ENCODE results near the gene ALPI.

ALPI gene

DNA sequence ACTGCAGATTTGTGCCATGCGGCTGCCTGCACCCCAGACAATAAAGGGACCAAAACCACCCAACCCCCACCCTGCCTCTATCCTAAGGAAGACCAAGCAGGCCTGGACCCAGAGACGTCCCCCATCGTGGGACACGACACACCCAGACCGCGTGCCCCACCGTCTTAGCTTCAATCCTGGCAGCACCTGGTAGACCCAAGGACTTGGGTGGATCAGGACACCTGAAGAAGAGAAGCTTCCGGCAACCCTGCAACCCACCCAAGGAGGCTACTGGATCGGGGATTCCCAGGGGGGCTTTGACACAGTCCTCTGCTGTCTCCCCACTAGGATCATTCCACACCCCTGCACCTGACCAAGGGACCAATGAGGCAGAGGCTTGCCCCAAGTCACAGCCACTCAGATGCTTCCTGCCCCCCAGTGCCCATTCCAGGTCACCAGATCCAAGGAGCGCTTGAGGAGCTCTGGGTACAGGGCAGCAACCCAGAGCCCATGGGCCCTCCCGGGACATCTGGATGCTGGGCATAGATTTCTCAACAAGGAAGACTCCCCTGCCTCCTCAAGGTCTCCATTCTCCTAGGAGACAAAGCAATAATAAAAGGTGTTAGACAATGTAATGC lies 3.6 kb downstream of the ALPI start:
- DNase-seq (ENCODE audit: low read depth in 2 of 2, low spot score in 1 of 2), result no peak

DNA sequence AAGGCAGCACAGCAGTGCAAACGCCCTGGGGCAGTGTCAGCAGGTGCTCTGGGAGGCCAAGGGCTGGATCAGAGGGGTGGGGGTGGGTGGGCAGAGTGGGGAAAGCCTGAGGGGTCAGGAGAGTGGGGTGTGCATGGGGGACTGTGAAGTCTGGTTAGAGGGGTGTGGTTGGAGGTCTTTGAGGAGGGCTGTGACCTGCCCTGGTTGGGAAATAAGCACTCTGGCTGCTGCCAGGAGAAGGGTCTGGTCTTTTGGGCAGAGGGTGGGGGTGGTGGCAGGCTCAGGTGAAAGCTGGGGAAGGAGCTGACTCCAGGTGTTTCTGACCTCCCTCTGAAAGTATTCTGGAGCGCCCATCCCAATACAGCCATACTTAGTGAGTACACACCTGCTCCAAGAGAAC lies 4.2 kb downstream of the ALPI start:
- DNase-seq (ENCODE audit: low read depth in 2 of 2, low spot score in 1 of 2), result no peak

DNA sequence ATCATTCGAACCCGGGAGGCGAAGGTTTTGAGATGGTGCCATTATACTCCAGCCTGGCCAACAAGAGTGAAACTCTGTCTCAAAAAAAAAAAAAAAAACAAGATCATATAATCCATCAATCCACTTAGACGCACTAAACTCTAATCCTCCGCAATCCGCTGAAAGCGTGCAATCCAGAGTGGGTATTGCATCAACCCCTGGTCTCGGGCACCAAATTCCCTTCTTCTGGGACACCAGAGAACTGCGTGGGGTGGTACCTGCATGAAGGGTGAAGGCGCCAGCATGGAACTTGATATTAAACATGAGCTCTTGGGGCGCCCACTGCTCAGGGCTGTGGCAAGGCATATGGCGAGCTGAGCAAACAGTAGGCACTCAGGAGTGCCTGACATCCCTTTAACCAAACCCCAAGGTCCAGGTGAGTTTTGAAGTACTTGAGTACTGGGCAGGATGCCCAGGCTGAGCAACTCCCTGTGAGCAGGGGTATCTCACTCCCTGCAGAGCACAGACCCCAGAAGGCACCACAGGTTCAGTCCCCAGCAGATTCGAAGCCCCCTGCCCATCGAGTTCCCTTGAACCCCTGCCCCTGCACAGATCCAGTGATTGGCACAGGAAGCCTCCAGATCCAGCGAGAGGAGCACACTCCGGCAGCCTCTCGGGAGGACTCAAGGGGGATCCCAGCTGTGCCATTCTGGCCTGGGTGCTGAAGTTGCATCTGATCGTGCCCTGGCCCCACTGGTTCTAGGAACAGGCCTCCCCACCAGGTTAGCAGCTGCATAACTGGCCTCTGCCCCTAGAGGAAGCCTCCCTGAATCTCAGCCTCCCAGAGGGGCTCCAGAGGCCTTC lies 8.0 kb downstream of the ALPI start:
- DNase-seq (ENCODE audit: low read depth in 2 of 2, low spot score in 1 of 2), result no peak

DNA sequence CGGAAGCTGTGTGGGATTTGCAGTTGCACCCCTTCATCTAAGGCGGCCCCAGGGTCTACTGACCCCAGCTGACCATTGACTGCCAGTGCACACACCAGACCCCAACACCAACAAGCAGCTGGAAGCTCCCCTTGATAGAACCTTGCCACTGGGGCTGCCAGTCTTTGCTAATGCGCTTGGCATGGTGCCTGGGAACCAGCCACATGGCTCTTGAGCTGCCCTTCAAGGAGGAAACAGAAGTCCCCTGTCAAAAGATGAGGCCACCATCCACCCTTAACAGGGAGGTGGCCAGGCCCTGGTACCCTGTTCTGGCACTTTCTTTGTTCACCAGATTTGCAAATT lies 8.6 kb downstream of the ALPI start:
- DNase-seq (ENCODE audit: low read depth in 2 of 2, low spot score in 1 of 2), result no peak

DNA sequence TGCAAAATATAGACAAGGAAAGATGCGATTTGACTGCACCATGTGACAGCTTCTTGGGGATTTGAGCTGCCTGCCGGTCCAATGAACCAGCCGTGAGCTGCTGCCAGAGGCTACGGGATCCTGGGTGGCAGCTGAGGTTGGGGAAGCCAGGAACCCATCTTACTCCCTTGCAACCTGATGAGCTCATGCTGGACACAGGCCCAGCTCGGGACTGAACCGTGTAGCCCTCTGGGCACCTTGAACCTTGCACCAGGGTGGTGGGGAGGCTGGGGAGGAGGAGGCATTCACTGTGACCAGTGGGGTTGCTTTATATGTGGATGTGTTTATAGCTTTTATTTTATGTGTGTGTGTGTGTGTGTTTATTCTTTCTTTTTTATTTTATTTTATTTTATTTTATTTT lies 9.1 kb downstream of the ALPI start:
- no peak for DNase-seq (ENCODE audit: low read depth in 2 of 2, low spot score in 1 of 2)

DNA sequence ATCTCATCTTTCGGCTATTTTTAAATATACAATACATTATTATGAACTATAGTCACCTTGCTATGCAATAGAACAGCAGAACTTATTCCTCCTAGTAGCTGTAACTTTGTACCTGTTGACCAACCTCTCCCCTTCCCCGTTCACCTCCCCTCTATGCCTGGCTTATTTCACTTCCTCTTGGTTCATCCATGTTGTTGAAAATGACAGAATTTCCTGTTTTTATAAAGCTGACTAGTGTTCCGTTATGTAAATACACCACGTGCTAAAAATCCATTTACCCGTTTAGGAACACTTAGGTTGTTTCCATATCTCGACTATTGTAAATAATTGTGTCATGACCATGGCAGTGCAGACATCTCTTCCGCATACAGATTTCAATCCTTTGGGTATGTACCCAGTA lies 10.3 kb downstream of the ALPI start:
- DNase-seq (ENCODE audit: low read depth in 2 of 2, low spot score in 1 of 2), result no peak

DNA sequence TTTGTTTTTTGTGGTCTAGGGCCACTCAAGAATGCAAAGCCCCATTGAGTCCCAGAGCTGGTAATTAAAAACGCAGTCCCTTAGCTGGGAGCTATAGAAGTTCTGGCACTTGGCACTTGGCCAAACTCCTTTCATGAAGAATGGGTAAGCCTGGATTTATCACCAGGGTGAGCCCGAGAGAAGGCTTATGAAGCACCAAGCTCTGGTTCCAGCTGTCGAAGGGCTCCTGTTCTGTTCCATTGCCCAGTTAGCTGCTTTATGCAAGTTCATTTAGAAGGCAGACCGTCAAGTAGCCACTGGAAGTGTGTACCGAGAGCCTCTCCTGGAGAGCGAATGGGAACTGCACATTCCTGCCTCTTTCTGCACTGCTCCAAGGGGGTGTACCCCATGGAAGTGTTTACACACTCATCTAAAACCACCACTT lies 17.5 kb downstream of the ALPI start:
- no peak for DNase-seq (ENCODE audit: low read depth in 2 of 2, low spot score in 1 of 2)

DNA sequence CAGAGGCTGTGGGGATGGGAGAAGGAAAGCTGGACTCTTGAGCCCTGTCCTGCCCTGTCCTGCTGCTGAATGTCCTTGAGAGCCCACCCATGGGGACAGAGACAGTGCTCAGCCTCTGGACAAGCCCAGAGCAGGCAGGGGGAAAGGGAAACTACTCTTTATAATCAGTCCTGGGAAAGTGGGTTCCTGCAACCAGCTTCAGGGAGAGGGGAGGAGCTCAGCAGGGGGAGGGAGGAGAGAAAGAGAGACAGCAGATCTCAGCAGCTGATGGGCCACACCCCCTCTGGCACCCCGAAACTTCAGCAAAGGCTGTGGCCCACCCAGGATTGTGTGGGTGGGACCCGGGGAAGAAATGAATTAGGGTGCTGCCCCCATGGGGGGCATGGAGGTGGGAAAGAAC lies 20.1 kb downstream of the ALPI start:
- no peak for DNase-seq (ENCODE audit: low read depth in 2 of 2, low spot score in 1 of 2)

DNA sequence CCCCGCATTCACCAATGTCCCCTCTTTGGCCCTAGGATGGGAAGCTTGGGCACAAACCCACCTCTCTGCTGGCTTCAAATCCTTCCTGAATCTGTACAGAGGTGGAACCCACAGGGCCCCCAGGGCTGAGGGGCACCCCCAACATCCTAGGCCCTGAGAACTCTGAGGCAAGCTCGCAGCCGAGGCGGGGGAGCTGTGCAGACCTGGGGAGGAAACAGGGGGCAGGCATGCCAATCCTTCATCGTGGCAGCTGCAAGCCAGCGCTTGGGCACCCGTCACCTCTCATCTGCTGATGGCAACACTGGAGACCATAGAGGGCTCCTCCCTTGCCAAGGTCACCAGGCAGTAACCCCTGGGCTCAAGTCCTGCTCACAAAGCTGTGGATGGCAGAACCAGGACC lies 20.8 kb downstream of the ALPI start:
- no peak for DNase-seq (ENCODE audit: low read depth in 2 of 2, low spot score in 1 of 2)

DNA sequence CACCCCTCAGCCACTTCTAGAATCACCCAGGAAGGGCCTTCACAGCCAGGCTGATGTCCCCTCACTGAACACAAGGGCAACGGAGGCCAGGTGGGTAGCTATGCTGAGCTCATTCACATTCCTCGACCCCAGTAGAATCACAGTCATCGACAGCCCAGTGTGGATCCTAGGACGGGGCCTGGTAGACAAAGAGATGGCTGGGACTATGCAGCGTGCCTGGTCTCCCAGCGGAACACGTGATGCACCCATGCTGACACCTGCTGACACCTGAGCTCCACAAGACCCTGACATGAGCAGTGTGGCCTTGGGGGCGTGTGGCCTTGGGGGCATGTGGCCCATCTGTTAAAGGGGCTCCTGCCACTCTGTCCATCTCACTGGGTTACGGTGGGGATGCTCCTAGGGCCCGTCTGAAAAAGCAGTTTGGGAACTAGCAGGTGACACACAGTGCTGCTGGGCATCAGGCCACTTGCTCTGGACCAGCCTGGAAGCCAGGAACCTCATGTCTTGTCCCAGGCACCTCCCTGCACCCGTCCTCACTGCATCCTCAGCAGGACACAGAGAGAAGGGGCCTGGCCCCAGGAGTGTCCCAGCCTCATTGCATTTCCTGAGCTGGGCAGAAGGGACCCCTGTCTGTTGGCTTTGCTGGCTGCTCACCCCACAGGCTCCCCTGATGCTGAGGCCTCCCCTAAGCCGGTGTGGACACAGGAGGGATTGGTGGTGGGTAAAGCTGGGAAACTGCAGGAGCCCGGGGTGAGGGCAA lies 22.0 kb downstream of the ALPI start:
- DNase-seq (ENCODE audit: low read depth in 2 of 2, low spot score in 1 of 2), result no peak

DNA sequence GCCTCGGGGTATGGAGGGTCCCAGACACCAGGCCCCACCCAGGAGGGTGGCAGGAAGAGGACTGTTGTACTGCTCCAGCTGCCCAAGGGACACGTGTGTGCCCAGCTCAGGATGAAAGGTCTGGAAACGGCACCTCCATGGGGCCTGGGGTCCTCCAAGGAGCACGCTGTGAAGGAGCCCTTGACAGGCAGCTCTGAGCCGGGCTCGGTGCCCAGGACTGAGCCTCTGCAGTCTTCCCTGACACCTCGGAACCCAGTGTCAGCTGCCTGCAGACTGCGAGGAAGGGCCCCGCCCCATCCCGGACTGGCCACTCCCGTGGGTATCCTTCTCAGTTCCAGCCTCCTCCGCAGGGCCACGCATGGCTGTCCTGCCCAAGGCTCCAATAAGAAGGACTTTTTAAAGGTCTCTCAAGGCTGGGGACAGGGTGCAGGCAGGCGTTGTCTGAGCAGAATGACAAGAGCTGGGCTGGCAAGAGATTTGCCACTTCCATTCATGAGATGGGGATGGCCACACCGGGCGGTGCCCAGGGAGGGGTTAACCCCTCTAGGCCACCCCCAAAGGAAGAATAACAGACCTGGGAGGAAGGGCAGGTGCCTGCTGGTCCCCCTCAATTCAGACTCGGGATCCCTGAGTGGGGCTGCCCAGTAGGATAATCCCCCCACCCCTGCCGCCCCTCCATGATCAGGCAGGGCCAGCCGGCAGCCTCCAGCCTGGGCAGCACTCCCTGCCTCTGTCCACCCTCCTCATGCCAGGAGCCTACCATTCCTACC lies 22.8 kb downstream of the ALPI start:
- DNase-seq (ENCODE audit: low read depth in 2 of 2, low spot score in 1 of 2), result no peak

DNA sequence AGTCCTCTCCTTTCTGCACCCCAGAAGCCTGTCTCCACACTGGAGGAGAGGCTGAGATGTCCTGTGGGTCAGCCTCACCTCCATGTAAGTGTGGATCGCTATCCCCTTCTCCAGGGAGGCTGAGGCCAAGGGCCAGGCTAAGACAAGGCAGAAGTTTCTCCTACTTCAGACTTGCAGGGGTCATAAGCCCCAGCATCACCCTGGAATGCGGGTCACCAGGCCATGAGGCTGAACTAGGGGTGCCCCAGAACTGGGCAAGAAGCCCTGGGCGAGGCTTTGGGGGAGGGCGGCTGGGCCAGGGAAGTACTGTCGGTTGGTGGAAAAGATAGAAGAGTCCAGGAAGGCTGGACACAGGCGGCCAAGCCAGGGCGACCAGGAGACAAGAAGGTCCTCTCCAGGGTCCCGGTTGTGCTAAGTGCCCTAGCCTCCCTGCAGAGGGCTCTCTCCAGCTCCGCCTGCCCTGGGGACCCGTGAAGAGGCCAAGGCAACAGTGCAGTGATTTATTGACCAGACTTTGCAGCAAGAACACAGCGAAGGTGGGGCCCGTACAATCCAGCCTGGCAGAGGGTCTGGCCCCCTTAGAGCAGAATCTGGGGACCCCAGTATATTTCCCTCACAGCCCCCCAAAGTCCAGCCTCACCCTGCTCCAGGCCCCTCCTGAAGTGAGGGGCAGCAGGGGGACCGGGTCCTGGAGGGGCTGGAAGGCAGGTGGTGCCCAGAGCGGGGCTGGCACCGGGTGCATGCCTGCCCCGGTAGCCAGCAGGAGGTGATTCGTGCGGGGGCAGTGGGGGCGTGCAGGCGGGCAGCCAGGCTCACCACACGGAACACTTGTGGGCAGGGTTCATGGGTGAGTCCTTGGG lies 23.6 kb downstream of the ALPI start:
- DNase-seq (ENCODE audit: low read depth in 2 of 2, low spot score in 1 of 2), result no peak

DNA sequence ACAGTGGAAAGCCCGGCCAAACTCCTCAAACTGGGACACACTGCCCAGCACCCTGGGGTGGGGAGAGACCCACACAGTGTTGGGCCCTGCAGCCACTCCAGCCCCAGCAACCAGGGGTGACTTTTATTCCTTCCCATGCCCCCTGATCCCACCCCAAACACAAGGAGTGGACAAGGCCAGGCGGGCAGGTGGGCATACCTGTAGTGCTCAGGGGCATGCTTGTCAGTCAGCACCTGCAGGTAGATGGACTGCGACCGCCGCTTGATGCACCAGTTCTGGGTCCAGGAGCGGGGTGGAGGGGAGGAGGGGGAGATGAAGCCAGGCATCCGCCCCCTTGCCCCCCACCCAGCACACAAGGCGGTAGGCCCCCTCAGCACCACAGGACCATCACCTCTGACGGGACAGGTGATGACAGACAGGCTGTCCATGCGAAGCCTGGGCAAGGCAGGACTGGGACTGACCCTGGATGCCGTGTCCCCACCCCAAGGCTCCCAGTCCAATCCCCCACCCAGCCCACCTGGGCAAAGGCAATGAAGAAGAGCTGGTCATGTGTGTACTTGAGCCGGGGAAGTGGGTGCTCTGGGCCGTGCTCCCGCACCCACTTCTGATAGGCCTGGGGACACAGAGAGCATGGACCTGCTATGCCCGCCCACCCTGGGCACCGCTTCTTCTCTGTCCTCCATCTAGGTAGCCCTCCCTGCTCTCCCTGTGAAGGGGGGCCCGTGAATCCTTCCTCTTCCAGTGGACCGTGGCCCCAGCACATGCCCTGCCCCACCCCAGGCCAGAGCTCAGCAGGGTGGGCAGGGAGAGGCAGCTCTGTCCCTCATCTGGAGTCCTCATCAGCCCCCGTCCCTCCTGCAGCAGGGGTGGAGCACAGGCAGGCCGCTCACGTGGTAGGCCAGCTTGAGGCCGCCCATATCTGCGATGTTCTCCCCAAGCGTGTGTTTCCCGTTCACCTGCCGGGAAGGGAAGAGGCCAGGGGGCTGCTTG lies 24.5 kb downstream of the ALPI start:
- no peak for DNase-seq (ENCODE audit: low read depth in 2 of 2, low spot score in 1 of 2)

DNA sequence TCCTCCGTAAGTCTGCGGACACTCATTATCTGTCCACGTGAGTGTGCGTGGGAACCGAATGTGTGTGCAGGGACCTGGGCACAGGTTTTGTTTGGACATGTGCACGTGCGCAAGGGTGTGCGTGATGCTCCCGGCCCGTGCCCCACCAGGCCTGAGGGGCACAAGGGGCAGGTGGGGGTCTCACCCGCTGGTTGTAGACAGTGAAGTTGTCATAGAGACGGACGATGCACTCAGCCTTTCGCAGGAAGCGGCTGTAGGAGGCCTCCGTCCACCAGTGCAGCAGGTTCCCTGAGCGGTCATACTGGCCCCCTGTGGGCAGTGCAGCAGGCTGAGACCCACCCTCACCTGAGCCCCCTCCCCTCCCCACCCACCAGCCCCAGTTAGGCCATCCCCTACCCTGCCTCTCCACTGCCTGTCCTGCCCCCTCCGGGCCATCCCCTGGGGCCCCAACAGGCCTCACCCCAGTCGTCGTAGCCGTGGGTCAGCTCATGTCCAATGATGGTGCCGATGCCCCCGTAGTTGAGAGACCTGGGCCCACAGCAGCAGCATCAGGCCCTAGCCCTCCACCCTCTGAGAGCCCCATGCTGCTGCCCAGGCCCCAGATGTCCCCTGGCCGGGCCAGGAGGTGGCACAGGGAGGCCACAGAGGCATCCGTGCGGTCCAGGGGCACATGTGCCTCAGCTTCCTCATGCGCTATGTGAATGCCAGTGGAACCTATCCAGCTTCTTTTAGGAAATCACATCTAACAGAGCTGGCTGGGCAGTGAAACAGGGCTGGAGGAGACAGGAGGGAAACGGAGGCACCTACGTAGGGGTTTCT lies 25.6 kb downstream of the ALPI start:
- DNase-seq (ENCODE audit: low read depth in 2 of 2, low spot score in 1 of 2), result no peak

DNA sequence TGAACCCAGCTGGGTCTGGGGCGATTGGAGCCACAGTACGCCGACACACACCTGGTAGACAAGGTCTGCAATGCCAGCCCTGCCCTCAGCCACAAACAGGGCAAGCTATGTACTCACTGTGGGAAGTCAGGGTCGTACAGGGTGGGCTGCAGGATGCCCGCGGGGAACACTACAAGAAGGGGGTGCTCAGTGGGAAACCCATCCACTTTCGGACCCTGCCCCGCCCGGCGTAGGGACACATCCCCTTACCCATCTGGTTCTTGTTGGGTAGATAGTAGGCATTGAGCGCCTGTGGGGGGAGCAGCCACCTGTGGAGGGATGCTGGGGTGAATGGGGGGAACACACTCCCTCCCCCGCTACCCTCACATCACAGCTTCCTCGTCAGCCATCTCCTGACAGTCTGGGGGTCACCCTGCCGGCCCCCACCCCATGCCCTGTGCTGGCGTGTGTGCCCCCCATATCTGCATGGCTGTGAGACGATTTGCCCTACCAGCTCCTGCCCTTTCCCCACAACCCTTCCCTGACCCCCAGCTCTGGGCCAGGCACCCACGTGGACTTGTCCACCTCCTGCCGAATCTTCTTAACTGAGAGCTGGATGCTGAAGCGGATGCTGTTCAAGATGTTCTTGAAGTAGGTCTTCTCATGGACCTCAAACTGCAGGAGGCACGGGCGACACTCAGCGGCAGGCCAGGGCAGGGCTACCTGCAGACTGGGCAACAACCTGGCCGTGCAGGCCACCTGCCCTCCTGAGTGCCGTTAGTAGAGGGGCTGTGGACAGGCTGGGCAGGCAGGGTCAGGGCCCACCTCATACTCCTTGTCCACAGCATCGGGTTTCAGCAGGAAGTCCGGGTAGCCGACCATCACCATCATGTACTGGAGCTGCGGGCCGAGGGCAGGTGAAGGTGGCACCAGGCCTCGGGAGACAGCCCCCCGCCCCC lies 26.6 kb downstream of the ALPI start:
- DNase-seq (ENCODE audit: low read depth in 2 of 2, low spot score in 1 of 2), result no peak

DNA sequence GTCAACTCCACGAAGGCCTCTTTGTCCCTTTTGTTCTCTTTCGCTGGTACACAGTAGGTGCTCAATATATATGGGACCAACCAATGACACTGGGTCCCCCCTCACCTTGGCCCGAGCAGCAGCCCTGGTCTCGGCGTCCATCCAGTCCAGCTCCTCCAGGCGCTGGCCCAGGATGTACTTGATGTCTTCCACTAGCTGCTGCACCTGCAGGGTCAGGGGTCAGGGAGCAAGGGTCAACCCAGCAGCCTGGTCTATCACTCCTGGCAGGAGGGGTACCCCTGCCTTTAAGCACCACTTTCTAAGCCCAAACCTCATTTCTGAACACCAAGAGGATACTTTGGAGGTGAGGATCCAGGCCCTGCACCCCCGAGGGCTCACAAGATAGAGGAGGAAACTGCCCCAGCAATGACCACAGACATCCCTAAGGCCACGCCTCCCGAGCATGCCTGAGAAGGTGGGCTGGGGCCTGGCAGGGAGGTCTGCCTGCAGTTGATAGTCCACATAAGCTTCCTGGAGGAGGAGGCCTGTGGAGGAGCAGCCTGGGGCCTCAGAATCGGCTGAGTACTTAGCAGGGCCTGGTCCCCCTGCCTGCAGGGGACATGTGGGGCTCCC lies 27.5 kb downstream of the ALPI start:
- no peak for DNase-seq (ENCODE audit: low read depth in 2 of 2, low spot score in 1 of 2)
